ENCODE results near the gene SLC7A6.

- TF ChIP-seq POU6F1 (CRISPR knock-in tag; IDR thresholded peaks at IDR 0.05; ENCODE audit: borderline replicate concordance, low read depth) = no peak
- TF ChIP-seq ZFP3 (CRISPR knock-in tag; IDR thresholded peaks at IDR 0.05) = no peak
- no peak for TF ChIP-seq CSDC2 (CRISPR knock-in tag; IDR thresholded peaks at IDR 0.05)
Measured at GRCh38 chr16:68228652-68229051, 35.7 kb upstream of the SLC7A6 start.

Data from SK-N-SH treated with all-trans-retinoic acid at 6 μM for 48 hours (cell line).